PFSK-1 (cell line): ENCODE measurements around the gene AMDHD2.

ENCODE experiments used
- POLR2AphosphoS5 ChIP-seq: IDR thresholded peaks from 2 replicates; pipeline ENCODE4 v1.6.1; 2012; ENCODE audit warnings: low read depth, mild to moderate bottlenecking, control low read depth, low read length, moderate library complexity
- TF ChIP-seq, protein P1 (sequence below), 2 experiments: IDR thresholded peaks; 2 replicates each; pipeline versions ENCODE4 v1.6.1 to v1.8.0; 2011 to 2012; ENCODE audit warnings: low read depth in 2 of 2, low read length in 2 of 2, control low read depth in 1 of 2, inconsistent platforms in 1 of 2, mild to moderate bottlenecking in 1 of 2, moderate library complexity in 1 of 2; ENCODE audit not compliant: insufficient read depth in 1 of 2

DNA sequence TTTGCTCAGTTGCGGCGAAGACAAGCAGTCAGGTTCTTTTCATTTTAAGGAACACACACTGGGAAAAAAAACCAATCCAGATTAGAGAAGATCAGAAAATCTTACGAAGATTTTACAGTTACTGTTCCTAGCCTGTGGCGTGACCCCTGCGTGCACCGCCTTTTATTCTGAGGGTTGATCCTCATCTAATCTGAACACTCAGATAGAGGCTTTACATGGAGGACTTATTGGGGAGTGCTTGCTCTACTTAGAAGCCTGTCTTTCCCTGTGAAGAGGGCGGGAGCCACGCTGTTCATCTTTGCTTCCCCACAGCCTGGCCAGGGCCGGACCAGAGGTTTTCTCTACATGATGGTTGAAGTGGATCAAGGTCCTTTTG, 43.8 kb upstream of the AMDHD2 start:
- TF ChIP-seq POLR2AphosphoS5 = no peak
- TF ChIP-seq, protein P1, sequence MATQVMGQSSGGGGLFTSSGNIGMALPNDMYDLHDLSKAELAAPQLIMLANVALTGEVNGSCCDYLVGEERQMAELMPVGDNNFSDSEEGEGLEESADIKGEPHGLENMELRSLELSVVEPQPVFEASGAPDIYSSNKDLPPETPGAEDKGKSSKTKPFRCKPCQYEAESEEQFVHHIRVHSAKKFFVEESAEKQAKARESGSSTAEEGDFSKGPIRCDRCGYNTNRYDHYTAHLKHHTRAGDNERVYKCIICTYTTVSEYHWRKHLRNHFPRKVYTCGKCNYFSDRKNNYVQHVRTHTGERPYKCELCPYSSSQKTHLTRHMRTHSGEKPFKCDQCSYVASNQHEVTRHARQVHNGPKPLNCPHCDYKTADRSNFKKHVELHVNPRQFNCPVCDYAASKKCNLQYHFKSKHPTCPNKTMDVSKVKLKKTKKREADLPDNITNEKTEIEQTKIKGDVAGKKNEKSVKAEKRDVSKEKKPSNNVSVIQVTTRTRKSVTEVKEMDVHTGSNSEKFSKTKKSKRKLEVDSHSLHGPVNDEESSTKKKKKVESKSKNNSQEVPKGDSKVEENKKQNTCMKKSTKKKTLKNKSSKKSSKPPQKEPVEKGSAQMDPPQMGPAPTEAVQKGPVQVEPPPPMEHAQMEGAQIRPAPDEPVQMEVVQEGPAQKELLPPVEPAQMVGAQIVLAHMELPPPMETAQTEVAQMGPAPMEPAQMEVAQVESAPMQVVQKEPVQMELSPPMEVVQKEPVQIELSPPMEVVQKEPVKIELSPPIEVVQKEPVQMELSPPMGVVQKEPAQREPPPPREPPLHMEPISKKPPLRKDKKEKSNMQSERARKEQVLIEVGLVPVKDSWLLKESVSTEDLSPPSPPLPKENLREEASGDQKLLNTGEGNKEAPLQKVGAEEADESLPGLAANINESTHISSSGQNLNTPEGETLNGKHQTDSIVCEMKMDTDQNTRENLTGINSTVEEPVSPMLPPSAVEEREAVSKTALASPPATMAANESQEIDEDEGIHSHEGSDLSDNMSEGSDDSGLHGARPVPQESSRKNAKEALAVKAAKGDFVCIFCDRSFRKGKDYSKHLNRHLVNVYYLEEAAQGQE (IDR thresholded peaks at IDR 0.05; ENCODE audit: insufficient read depth in 1 of 2, low read depth in 2 of 2, low read length in 2 of 2) = no peak
